ENCODE results near the gene TNRC6A.
"Not testable (repeated sequence)": the region's sequence is repeated elsewhere in the genome, so short reads cannot be mapped to it uniquely, and the experiment has no call there.

Gene TNRC6A

GRCh38 chr16:24728891-24729242, 584 bp upstream of the TNRC6A start:
- peak in 1 of 6 experiments; percentile 36 for DNase-seq

GRCh38 chr16:24729951-24730815, 732 bp downstream of the TNRC6A start:
- DNase-seq = peak; percentile 30 to 77 (median 55)

GRCh38 chr16:24730914-24731313, 1.5 kb downstream of the TNRC6A start:
- DNase-seq = no peak

GRCh38 chr16:24731722-24732419, 2.4 kb downstream of the TNRC6A start:
- DNase-seq = peak in 3 of 6 experiments; percentile 8 to 22 (median 12)

GRCh38 chr16:24734382-24734781, 4.9 kb downstream of the TNRC6A start:
- DNase-seq = no peak

DNA sequence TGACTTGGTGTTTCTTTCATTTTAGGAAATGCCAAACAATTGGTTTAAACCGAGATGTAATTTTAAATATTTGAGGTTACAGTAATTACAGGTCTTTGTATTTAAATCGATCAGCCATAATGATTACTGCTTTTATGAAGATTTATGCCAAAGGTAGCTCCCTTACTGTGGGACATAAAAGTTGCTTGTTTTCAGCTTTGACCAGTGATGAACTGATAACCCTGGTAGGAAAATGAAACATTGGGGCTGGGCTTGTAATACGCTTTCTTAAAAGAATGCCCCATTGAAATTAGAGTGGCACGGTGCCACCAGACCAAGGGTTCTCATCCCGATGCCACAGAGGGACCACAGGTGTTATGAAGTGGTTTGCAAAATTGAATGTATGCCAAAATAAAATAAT, 7.3 kb downstream of the TNRC6A start:
- no peak for DNase-seq

GRCh38 chr16:24737391-24737871, 8.0 kb downstream of the TNRC6A start:
- no peak for DNase-seq

- no peak for DNase-seq
These were observed 8.6 kb downstream of the TNRC6A start for GRCh38 chr16:24737916-24738594.

- DNase-seq = no peak
These were observed 9.4 kb downstream of the TNRC6A start for GRCh38 chr16:24738895-24739294.

DNA sequence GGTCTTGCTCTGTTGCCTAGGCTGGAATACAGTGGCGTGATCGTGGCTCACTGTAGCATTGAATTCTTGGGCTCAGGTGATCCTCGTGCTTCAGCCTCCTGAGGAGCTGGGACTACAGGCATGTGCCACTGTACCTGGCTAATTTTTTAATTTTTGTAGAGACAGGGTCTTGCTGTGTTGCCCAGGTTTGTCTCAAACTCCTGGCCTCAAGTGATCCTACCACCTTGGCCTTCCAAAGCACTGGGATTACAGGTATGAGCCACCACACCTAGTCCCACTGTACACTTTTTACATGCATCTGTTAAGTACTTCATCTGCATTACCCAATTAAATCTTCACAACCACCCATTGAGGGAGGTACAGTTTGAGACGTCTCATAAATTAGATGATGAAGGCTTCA, 12.4 kb downstream of the TNRC6A start:
- DNase-seq = no peak

GRCh38 chr16:24742610-24743009, 13.2 kb downstream of the TNRC6A start:
- DNase-seq = not testable (repeated sequence)

- DNase-seq = no peak
These were observed 15.9 kb downstream of the TNRC6A start for GRCh38 chr16:24745391-24745790.

GRCh38 chr16:24745791-24746190, 16.3 kb downstream of the TNRC6A start:
- DNase-seq = no peak

- no peak for DNase-seq
These were observed 18.0 kb downstream of the TNRC6A start for GRCh38 chr16:24747441-24747840.

GRCh38 chr16:24748242-24748641, 18.8 kb downstream of the TNRC6A start:
- no peak for DNase-seq

- DNase-seq = no peak
These were observed 19.9 kb downstream of the TNRC6A start for GRCh38 chr16:24749310-24749709.

DNA sequence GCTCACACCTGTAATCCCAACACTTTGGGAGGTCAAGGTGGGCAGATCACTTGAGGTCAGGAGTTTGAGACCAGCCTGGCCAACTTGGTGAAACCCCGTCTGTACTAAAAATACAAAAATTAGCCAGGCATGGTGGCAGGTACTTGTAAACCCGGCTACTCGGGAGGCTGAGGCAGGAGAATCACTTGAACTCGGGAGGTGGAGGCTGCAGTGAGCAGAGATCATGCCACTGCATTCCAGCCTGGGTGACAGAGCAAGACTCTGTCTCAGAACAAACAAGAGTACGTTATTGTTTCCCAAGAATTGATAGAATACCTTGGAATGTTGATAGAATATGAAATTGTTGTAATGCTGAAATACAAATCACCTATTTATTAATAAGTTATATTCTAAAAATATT, 20.4 kb downstream of the TNRC6A start:
- DNase-seq = not testable (repeated sequence)

- DNase-seq = no peak
These were observed 23.5 kb downstream of the TNRC6A start for GRCh38 chr16:24753000-24753399.

DNA sequence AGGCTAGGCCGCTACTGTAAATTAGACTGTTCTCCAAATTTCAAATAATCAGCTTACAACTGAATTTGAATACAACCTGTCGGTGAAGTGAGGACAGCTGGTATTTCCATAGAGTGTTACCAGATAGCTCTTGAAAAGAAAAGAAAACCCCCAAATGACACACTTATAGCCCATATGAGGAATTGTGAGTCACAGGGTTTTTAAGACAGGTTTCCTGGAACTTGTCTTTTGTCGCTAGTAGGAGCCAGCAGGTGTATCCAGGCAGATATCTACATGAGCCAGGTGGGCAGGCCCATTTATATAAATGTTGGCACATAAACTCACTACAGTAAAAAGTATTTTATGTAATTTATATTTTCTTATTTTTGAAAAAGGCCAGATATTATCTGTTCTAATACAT, 24.0 kb downstream of the TNRC6A start:
- no peak for DNase-seq

GRCh38 chr16:24754543-24754942, 25.1 kb downstream of the TNRC6A start:
- no peak for DNase-seq

DNA sequence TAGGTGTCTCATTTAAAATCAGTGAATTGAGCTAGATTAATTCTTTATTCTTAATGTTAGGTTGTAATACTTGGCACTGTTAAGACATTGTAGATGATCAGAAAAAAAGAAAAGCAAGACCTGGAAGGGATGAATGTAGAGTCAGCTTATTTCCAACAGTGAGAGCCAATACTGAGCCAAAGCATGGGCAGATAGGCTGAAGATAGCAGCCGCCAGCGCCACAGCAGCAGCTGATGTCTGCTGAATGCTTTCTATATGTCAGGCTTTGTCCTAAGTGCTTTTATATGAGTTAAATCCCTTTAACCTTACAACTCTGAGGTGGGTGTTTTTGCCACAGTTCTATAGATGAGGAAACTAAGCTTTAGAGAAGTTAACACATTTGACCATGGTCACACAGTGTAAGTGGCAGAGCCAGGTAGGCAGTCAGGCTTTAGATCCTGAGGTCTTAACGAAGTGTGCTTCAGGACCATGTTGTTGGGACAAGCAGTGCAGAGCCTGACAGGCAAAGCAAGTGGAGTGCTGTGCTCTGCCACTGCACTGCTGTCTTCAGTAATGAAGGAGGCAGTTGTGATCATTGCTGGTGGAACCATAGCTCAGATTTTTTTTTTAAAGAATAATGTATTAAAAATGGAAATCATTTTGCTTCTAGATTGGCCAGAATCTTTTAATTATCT, 25.9 kb downstream of the TNRC6A start:
- DNase-seq = no peak

DNA sequence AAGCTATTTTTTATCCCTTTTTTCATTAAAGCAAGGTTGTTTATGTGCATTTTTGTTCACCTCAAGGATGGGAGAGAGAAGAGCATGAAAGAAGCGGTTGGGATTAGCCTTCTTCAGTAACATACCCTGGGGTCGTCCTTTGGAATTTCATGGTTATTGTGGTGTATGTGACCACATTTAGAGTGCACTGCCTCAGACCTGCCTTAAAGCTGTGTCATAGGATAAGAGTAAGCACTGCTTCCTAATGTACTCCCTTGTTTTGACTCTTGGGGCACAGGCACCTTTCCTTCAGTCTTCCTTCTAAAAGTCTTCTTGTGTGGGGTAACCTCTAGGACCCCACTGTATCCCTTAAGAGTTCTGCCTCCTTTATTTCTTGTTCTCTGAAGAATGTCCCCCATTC, 28.9 kb downstream of the TNRC6A start:
- DNase-seq = no peak

GRCh38 chr16:24759006-24759405, 29.6 kb downstream of the TNRC6A start:
- no peak for DNase-seq

Data from stimulated activated naive CD4-positive, alpha-beta T cell (primary cell).